A549 (cell line): ENCODE measurements around the gene SIM1.

ENCODE experiments used
- EP300 ChIP-seq, 2 experiments: fragments of >200 bp; sonication (Bioruptor Twin); formaldehyde crosslinking; IDR thresholded peaks; 2 replicates in 1 of 2; 3 replicates in 1 of 2; pipeline ENCODE4 v1.6.1; 2016 to 2017
- FOSL2 ChIP-seq, 2 experiments: fragments of 450-650 bp in 1 of 2; fragments of >200 bp in 1 of 2; sonication (Bioruptor Twin) in 1 of 2; formaldehyde crosslinking; IDR thresholded peaks; 2 replicates each; pipeline versions ENCODE4 v1.5.0 to v1.6.1; 2016 to 2020; ENCODE audit warnings: mild to moderate bottlenecking in 1 of 2, moderate library complexity in 1 of 2
- HDAC2 ChIP-seq: fragments of 200-600 bp; sonication (generic); IDR thresholded peaks from 2 replicates; pipeline ENCODE4 v1.6.1; 2016
- HEYL ChIP-seq: fragments of 250-450 bp; sonication (Bioruptor Pico); IDR thresholded peaks from 2 replicates; pipeline ENCODE4 v1.8.0; 2021; ENCODE audit warnings: mild to moderate bottlenecking, moderate library complexity
- JUN ChIP-seq, 2 experiments: fragments of >200 bp; sonication (Bioruptor Twin); formaldehyde crosslinking; IDR thresholded peaks; 2 replicates in 1 of 2; 3 replicates in 1 of 2; pipeline ENCODE4 v1.6.1; 2016 to 2017
- MAX ChIP-seq: IDR thresholded peaks from 2 replicates; pipeline ENCODE4 v1.6.1; 2012
- RAD21 ChIP-seq, 2 experiments: fragments of >200 bp in 1 of 2; sonication (Bioruptor Twin) in 1 of 2; formaldehyde crosslinking in 1 of 2; IDR thresholded peaks in 1 of 2; conservative IDR thresholded peaks in 1 of 2; 2 replicates in 1 of 2; 3 replicates in 1 of 2; pipeline ENCODE4 v1.6.1; 2012 to 2018; ENCODE audit warnings: inconsistent platforms in 1 of 2
- REST ChIP-seq: fragments of 200-600 bp; sonication (generic); IDR thresholded peaks from 2 replicates; pipeline ENCODE4 v1.6.1; 2016; ENCODE audit warnings: antibody characterized with exemption, mild to moderate bottlenecking, moderate library complexity
- TP53 ChIP-seq: fragments of 250-450 bp; sonication (Bioruptor Pico); IDR thresholded peaks from 2 replicates; pipeline ENCODE4 v1.5.0; 2021; ENCODE audit warnings: mild to moderate bottlenecking, moderate library complexity
- TF ChIP-seq, protein P1 (sequence below): fragments of >200 bp; sonication (Bioruptor Twin); formaldehyde crosslinking; IDR thresholded peaks from 3 replicates; pipeline ENCODE4 v1.5.1; 2016

DNA sequence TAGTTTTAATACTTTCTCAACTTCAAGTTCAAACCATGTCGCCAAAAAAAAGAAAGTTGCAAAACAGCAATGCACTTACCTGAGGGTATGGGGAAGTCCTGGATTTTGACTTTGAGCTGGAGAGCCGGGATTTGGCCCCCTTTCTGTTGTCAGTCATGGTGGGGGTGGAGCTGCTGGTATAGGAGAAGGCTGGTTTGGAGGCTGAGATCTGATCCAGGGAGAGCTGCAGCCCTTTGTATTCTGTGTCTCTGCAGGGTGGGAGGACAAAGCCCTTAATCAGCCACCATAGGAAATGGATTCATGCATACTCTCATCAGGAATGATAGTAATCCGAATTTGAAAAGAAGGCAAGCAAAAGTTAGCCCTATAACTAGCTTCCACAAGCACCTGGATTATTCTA lies 44.0 kb downstream of the SIM1 start:
- no peak for TF ChIP-seq JUN (IDR thresholded peaks at IDR 0.05)
- TF ChIP-seq, protein P1, sequence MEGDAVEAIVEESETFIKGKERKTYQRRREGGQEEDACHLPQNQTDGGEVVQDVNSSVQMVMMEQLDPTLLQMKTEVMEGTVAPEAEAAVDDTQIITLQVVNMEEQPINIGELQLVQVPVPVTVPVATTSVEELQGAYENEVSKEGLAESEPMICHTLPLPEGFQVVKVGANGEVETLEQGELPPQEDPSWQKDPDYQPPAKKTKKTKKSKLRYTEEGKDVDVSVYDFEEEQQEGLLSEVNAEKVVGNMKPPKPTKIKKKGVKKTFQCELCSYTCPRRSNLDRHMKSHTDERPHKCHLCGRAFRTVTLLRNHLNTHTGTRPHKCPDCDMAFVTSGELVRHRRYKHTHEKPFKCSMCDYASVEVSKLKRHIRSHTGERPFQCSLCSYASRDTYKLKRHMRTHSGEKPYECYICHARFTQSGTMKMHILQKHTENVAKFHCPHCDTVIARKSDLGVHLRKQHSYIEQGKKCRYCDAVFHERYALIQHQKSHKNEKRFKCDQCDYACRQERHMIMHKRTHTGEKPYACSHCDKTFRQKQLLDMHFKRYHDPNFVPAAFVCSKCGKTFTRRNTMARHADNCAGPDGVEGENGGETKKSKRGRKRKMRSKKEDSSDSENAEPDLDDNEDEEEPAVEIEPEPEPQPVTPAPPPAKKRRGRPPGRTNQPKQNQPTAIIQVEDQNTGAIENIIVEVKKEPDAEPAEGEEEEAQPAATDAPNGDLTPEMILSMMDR = no peak
- no peak for TF ChIP-seq HDAC2
- TF ChIP-seq FOSL2 (IDR thresholded peaks at IDR 0.05) = no peak
- no peak for TF ChIP-seq FOSL2 (CRISPR knock-in tag; IDR thresholded peaks at IDR 0.05)
- TF ChIP-seq TP53 = no peak
- TF ChIP-seq RAD21 (conservative IDR thresholded peaks at IDR 0.05 in 1 of 2, IDR thresholded peaks at IDR 0.05 in 1 of 2) = no peak
- no peak for TF ChIP-seq EP300 (IDR thresholded peaks at IDR 0.05)
- TF ChIP-seq HEYL (CRISPR knock-in tag) = no peak
- TF ChIP-seq REST = no peak
- TF ChIP-seq MAX = no peak
